Activated CD8-positive, alpha-beta memory T cell treated with anti-CD3 and anti-CD28 coated beads, Interleukin-2, amount 50 U/mL, for 24 hours (primary cell): ENCODE results near the gene KIR2DL1.
"Not testable (repeated sequence)": the region's sequence is repeated elsewhere in the genome, so short reads cannot be mapped to it uniquely, and the experiment has no call there.

ENCODE experiments used
- DNase-seq: peaks from one replicate; pipeline ENCODE4 v3.0.0-alpha.2; 2020; ENCODE audit errors: extremely low read depth

The KIR2DL1 gene

GRCh38 chr19:54817670-54818536, 48.3 kb downstream of the KIR2DL1 start:
- no peak for DNase-seq

GRCh38 chr19:54824416-54824815, 54.8 kb downstream of the KIR2DL1 start:
- not testable (repeated sequence) for DNase-seq

GRCh38 chr19:54825326-54825725, 55.7 kb downstream of the KIR2DL1 start:
- not testable (repeated sequence) for DNase-seq

GRCh38 chr19:54828064-54828463, 58.5 kb downstream of the KIR2DL1 start:
- DNase-seq, result not testable (repeated sequence)

- DNase-seq, result not testable (repeated sequence)
Observed at GRCh38 chr19:54832496-54832895, 62.9 kb downstream of the KIR2DL1 start, which contains the start of gene KIR2DS4. Gene KIR2DS4, plus strand, starts transcription at chr19:54832676.
